Measurements from ENCODE around the gene TIGD6.

DNA sequence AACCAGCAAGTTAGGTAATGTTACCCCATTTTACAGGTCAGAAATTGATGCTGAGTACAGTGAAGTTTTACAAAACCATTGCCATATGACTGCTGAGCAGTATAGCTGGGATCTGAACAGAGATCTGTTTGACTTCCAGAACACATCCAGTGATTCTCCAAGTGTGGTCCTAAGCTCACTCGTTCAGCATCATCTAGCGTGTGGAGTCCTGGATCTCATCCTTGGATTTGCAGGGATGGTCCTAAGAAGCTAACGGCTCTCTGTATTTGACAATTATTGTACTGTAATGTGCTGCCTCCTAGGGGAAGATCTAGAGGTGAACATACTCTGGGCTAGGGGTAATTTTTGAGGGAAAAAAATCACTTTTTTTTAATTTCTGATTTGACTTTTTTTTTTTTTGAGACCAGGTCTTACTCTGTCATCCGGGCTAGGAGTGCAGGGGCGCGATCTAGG, 38.5 kb downstream of the TIGD6 start:
- TF ChIP-seq ZNF671 (CRISPR knock-in tag; IDR thresholded peaks at IDR 0.05): no peak
- TF ChIP-seq MAX (CRISPR knock-in tag; IDR thresholded peaks at IDR 0.05): no peak
- TF ChIP-seq CTCF (IDR thresholded peaks at IDR 0.05): 0 out of 2 replicates have a peak, but pooled peaks have one; percentile 29
- TF ChIP-seq, protein P1, sequence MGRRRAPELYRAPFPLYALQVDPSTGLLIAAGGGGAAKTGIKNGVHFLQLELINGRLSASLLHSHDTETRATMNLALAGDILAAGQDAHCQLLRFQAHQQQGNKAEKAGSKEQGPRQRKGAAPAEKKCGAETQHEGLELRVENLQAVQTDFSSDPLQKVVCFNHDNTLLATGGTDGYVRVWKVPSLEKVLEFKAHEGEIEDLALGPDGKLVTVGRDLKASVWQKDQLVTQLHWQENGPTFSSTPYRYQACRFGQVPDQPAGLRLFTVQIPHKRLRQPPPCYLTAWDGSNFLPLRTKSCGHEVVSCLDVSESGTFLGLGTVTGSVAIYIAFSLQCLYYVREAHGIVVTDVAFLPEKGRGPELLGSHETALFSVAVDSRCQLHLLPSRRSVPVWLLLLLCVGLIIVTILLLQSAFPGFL (CRISPR knock-in tag; IDR thresholded peaks at IDR 0.05; ENCODE audit: borderline replicate concordance): no peak

Data from WTC11 (cell line).